Activated CD4-positive, alpha-beta T cell treated with anti-CD3 and anti-CD28 coated beads, Interleukin-2, amount 10 ng/mL, durations not matched to agents 7 days and 5 days (primary cell): ENCODE results near the gene ABR. TPM values are rescaled to one million over a fixed set of nuclear protein-coding genes. Genes with fewer than 3 reads are reported as not detected.

Source experiments
- CTCF ChIA-PET: fragments of 350-600 bp; sonication (Branson Sonifier 250); formaldehyde crosslinking; loops from one replicate; lab custom pipeline; 2021; ENCODE audit warnings: antibody characterized with exemption; lab: Charles Lee
- POLR2A ChIA-PET: fragments of 350-600 bp; sonication (Branson Sonifier 250); formaldehyde crosslinking; loops from one replicate; lab custom pipeline; 2021; ENCODE audit warnings: antibody characterized with exemption; lab: Charles Lee
- DNase-seq: peaks from one replicate; pipeline ENCODE4 v3.0.0-alpha.2; 2020
- H3K27ac Mint-ChIP-seq: one replicate; pipeline ENCODE4 v1.8.0; 2021; ENCODE audit warnings: mild to moderate bottlenecking, moderate library complexity, mixed read lengths
- H3K27me3 Mint-ChIP-seq: one replicate; pipeline ENCODE4 v1.8.0; 2021; ENCODE audit warnings: mixed read lengths
- H3K36me3 Mint-ChIP-seq: one replicate; pipeline ENCODE4 v1.8.0; 2021; ENCODE audit warnings: low read depth, mixed read lengths
- H3K4me1 Mint-ChIP-seq: one replicate; pipeline ENCODE4 v1.8.0; 2021; ENCODE audit warnings: mixed read lengths
- H3K4me3 Mint-ChIP-seq: one replicate; pipeline ENCODE4 v1.8.0; 2021; ENCODE audit warnings: mild to moderate bottlenecking, moderate library complexity, mixed read lengths
- H3K9me3 Mint-ChIP-seq: one replicate; pipeline ENCODE4 v1.8.0; 2021; ENCODE audit warnings: mixed read lengths
- total RNA-seq, 2 experiments: library from RNA; stranded (reverse); gene quantifications; one replicate each; pipeline ENCODE4 v1.2.3, GENCODE V29; 2021

The ABR gene
- total RNA-seq, 2 experiments from 2014 or later = 145 to 163 TPM

DNA sequence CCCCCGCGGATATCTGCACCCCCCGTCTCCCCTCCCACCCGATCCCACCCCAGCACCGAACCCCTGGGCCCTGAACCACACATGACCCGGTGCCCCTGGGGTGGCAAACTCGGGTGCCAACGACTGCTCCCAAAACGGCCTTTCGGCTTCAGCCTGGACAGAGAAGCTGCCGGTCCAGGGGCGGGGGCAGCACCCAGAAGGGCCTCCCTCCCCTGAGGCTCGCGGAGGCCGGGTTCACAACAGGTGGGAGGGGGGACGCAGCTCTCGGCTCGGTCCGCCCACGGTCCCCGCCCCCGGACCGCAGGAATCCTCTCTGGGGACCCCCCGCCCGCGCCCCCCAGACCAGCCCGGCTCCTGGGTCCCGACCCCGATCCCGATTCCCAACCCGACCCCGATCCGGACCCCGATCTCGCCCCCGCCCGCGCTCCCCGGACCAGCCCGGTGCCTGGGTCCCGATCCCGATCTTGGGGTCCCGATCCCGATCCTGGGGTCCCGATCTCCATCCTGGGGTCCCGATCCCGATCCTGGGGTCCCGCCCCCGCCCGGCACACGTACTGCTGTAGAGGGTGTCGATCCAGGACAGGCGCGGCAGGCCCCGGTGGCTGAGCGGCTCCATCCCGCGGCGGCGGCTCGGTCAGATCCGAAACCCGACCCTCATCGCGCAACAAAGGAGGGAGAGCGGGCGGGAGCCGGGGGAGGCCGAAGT lies 516 bp downstream of the ABR start:
- peak overlapping the region; percentile 66 for H3K4me3 Mint-ChIP-seq
- no peak overlapping the region for H3K27ac Mint-ChIP-seq
- no peak for DNase-seq
- H3K9me3 Mint-ChIP-seq = no peaks in the 10 kb centered on the region
- H3K27me3 Mint-ChIP-seq = peaks cover 30% of the 10 kb centered on the region
- H3K4me1 Mint-ChIP-seq = peaks cover 10% of the 10 kb centered on the region
- ChIA-PET CTCF (no interaction called here), POLR2A (no interaction called here)
- no peaks in the 10 kb centered on the region for H3K36me3 Mint-ChIP-seq

DNA sequence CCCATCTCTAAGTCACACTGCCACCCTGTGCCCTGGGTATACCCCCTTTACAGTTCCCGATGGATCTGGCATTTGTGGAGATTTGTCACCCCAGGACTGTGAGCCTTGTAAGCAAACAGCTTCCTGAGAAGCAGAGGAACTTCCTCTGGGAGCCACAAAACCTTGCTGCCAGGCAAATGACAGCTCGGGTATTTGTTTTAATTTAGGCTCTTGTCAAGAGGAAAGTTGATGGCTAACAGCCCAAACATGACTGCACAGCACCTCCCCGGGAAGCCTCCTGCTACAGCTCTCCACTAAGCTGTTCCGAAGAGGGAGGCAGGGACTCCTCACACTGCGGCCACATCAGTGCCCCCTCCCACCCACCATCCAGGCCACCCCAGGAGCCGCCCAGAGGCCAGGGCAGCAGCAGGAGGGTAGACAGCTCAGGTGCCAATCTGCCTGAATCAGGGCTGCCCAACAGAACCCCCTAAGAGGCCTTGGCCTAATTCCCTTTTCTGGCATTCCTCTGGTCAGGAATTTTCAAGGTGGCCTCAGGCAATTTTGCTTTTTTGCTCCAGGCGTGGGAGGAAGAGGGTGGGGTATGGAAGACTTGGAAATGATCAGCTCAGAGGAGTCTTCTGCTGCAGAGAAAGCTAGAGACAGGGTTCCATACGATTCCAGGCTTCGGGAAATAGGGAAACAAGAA lies 2.6 kb downstream of the ABR start:
- no peaks in the 10 kb centered on the region for H3K9me3 Mint-ChIP-seq
- peaks cover 29% of the 10 kb centered on the region for H3K27me3 Mint-ChIP-seq
- H3K4me1 Mint-ChIP-seq = peaks cover 6% of the 10 kb centered on the region
- ChIA-PET CTCF (interaction anchor here (0.5 to 1.4 kb wide), 3 partner anchors 10 to 125 kb away, joined by 3 to 4 read pairs (median 4); no protein-coding TSS in a partner anchor), POLR2A (no interaction called here)
- no peak for DNase-seq
- H3K36me3 Mint-ChIP-seq = no peaks in the 10 kb centered on the region
- no peak overlapping the region for H3K27ac Mint-ChIP-seq
- H3K4me3 Mint-ChIP-seq = no peak overlapping the region

- Mint-ChIP-seq H3K36me3 (no peaks in the 10 kb centered on the region), H3K27ac (no peak overlapping the region), H3K4me3 (no peak overlapping the region), H3K9me3 (no peaks in the 10 kb centered on the region), H3K4me1 (peaks cover 4% of the 10 kb centered on the region), H3K27me3 (peaks cover 19% of the 10 kb centered on the region)
- POLR2A ChIA-PET = no interaction called here
- CTCF ChIA-PET = interaction anchor here (1.4 kb wide), 1 partner anchor 13 kb away, joined by 3 read pairs; no protein-coding TSS in a partner anchor
- no peak for DNase-seq
Measured at GRCh38 chr17:1174263-1174880, 5.4 kb downstream of the ABR start.

DNA sequence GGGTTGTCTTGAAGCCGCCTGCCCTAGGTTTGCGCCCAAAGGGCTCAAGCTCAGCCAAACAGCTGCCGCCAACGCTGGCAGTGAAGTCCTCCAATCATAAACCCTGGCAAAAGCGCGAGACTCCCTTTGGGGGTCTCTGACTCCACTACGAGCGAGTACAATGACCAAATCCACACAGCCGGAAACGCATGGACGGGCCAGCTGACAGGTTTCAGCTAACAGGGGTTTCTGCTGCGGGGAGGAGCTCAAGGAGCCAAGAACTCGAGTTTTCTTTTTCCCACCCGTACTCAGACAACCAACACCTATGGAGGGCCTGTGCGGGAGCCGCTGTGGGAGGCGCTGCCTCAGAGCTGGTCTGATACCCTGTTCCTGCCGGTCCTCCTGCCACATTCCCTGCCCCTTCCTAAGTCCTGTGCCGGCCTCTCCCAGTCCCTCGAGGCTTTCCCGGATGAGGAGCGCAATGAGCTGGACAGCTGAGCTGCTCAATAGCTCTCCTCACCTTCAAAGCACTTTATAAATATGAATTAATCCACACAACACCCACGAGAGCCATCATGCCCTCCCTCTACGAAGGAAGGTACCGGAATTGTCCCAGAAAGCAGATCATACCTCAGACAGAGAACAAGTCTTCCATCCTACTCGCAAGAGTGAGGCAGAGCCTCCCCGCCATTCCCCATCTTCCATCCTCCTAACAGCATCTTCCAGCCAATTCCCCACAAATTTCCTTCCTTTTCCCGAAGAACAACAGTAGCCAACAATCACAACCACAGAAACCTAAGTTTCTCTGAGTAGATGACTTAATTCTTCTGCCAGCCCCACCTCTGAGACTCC lies 6.1 kb downstream of the ABR start:
- Mint-ChIP-seq H3K4me3 (no peak overlapping the region), H3K4me1 (peaks cover 2% of the 10 kb centered on the region), H3K36me3 (no peaks in the 10 kb centered on the region), H3K27me3 (peaks cover 16% of the 10 kb centered on the region), H3K9me3 (no peaks in the 10 kb centered on the region), H3K27ac (no peak overlapping the region)
- CTCF ChIA-PET = interaction anchor here (0.7 to 1.4 kb wide), 3 partner anchors 13 to 83 kb away, joined by 3 read pairs; no protein-coding TSS in a partner anchor
- no peak for DNase-seq
- POLR2A ChIA-PET = no interaction called here

GRCh38 chr17:1171953-1172352 lies 7.8 kb downstream of the ABR start:
- no peak for DNase-seq
- Mint-ChIP-seq H3K36me3 (no peaks in the 10 kb centered on the region), H3K27me3 (peaks cover 2% of the 10 kb centered on the region), H3K9me3 (no peaks in the 10 kb centered on the region), H3K4me3 (no peak overlapping the region), H3K4me1 (no peaks in the 10 kb centered on the region), H3K27ac (no peak overlapping the region)
- ChIA-PET POLR2A (no interaction called here), CTCF (interaction anchor here (1.2 to 1.3 kb wide), 2 partner anchors 25 to 49 kb away, joined by 3 read pairs; no protein-coding TSS in a partner anchor)

- Mint-ChIP-seq H3K4me1 (no peaks in the 10 kb centered on the region), H3K27me3 (no peaks in the 10 kb centered on the region), H3K36me3 (no peaks in the 10 kb centered on the region), H3K27ac (no peak overlapping the region), H3K4me3 (no peak overlapping the region), H3K9me3 (no peaks in the 10 kb centered on the region)
- no peak for DNase-seq
- ChIA-PET POLR2A (no interaction called here), CTCF (no interaction called here)
Measured at GRCh38 chr17:1170739-1171138, 9.0 kb downstream of the ABR start.

DNA sequence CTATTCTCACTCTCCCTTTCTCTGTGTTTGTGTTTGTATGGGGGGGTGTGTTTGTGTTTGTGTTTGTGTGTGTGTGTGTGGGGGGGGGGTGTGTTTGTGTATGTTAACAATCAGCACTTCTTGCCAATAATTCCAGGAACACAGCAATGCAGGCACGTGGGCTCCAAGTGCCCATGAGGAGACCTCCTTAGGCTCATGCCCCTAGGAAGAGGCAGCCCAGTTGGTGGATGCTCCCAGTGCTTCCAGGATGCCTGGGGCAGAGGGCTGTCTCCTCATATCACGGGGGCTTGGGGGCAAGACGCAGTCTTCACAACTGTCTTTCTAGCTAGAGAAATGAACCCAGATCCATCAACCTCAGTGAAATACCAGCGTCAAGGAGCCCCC lies 9.9 kb downstream of the ABR start:
- no peak for DNase-seq
- POLR2A ChIA-PET = no interaction called here
- no peaks in the 10 kb centered on the region for H3K27me3 Mint-ChIP-seq
- no peak overlapping the region for H3K4me3 Mint-ChIP-seq
- CTCF ChIA-PET = no interaction called here
- no peaks in the 10 kb centered on the region for H3K36me3 Mint-ChIP-seq
- H3K4me1 Mint-ChIP-seq = no peaks in the 10 kb centered on the region
- H3K9me3 Mint-ChIP-seq = no peaks in the 10 kb centered on the region
- H3K27ac Mint-ChIP-seq = no peak overlapping the region

DNA sequence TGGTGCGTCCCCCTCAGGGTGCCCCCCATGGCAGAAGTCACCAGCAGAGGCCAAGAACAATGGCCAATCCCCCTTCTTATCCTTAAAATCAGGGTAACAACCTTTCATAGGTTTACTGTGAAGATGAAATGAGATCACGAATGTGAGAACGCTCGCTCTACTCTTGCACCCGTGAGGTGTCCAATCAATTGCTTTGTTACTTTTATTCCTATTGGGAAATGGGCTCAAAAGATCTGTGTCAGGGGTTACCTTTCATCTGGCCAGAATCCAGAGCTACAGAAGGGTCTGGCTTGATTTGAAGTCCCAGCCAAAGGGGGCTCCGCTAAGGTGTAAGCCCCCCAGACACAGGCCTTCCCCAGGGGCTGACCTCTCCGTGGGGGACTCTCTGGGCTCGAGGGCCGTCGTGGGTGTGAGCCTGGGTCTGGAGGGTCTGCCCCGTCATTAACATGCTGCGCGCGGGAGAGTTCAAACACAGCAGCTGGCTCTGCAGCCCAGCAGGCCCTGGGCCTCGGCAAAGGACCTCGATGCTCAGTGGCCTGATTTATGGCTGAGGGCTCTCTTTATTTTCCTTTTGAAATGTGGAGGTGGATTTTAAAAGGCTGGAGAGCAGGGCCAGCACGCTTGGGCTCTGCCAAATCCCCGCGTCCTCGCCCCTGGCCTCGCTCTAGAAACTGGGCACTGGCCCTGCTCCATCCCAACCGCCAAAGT lies 10.4 kb downstream of the ABR start:
- Mint-ChIP-seq H3K4me3 (no peak overlapping the region), H3K27ac (no peak overlapping the region), H3K4me1 (no peaks in the 10 kb centered on the region), H3K9me3 (no peaks in the 10 kb centered on the region), H3K36me3 (no peaks in the 10 kb centered on the region), H3K27me3 (no peaks in the 10 kb centered on the region)
- no peak for DNase-seq
- POLR2A ChIA-PET = no interaction called here
- CTCF ChIA-PET = no interaction called here

DNA sequence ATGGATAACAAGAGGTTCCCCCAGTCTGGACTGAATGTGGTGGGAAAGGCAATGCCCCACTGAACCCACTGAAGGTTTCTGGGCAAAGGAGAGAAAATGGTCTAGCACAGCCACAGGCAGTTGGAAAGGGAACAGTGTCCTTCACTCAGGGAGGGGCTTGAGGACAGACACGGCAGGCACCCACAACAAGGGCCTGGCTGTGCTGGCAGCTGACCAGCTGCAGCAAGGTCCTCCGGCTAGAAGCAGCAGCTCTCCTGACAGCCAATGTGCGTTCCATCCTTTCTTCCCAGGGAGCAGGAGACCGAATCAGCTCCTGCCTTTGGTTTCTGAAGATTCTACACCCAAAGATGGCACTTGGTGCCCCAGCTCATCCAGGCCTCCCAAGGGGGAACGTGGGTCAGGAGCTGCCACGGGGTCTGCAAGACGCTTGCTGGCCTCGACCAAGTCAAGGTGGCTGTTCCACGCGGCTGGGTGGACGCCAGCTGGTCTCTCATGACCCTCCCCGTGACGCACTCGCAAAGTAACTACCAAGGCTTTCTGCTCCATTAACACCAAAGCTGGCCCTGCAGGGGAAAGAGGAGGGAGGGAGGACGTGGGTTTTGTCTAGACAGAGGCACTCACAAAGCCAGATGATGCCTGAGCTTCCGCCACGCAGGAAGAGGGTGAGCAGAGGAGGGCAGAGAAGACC lies 11.1 kb downstream of the ABR start:
- Mint-ChIP-seq H3K9me3 (no peaks in the 10 kb centered on the region), H3K4me1 (no peaks in the 10 kb centered on the region), H3K4me3 (no peak overlapping the region), H3K27ac (no peak overlapping the region), H3K27me3 (no peaks in the 10 kb centered on the region), H3K36me3 (no peaks in the 10 kb centered on the region)
- no peak for DNase-seq
- CTCF ChIA-PET = interaction anchor here (0.7 kb wide), 1 partner anchor 19 kb away, joined by 3 read pairs; no protein-coding TSS in a partner anchor
- POLR2A ChIA-PET = no interaction called here

DNA sequence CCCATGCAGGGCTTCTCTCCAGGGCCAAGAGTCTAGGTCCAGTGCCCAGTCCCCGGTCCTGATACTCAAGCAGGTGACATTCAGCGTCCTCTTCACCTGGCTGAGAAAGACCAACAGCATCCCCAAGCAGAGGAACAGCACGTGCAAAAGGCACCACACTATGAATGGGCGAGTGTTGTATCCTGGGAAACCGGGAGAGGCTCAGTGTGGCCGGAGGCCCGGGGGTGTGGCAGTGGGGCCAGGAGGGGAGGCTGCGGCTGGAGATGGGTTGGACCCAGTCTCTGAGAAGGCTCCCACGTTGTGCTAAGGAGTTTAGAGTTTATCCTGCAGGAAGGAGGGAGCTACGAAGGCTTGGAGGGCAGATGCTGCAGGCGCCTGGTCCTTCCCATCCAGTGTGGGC lies 13.5 kb downstream of the ABR start:
- no peaks in the 10 kb centered on the region for H3K27me3 Mint-ChIP-seq
- DNase-seq = no peak
- H3K9me3 Mint-ChIP-seq = no peaks in the 10 kb centered on the region
- H3K4me3 Mint-ChIP-seq = no peak overlapping the region
- no peaks in the 10 kb centered on the region for H3K4me1 Mint-ChIP-seq
- H3K36me3 Mint-ChIP-seq = no peaks in the 10 kb centered on the region
- CTCF ChIA-PET = interaction anchor here (0.7 to 1.3 kb wide), 2 partner anchors 17 to 40 kb away, joined by 3 to 4 read pairs; no protein-coding TSS in a partner anchor
- no peak overlapping the region for H3K27ac Mint-ChIP-seq
- POLR2A ChIA-PET = no interaction called here

DNA sequence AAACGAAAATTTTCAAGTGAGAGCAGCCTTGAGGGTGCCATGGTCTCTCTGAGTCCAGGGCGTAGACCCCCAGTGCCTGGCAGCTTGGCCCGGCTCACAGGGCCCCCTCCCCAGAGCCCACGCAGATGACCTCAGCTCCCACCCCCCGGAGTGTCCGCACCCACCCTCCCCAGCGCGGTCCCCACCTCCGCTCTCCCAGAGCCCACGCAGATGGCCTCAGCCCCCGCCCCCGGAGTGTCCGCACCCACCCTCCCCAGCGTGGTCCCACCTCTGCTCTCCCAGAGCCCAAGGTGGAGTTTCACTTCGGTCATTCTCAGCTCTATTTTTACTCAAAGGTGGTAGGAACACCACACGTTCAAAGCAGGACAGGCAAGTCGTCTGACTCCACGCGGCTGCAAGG lies 13.9 kb downstream of the ABR start:
- H3K27ac Mint-ChIP-seq = no peak overlapping the region
- ChIA-PET CTCF (interaction anchor here (1.3 to 1.8 kb wide), 2 partner anchors 17 to 21 kb away, joined by 4 read pairs; no protein-coding TSS in a partner anchor), POLR2A (no interaction called here)
- H3K9me3 Mint-ChIP-seq = no peaks in the 10 kb centered on the region
- DNase-seq = no peak
- no peaks in the 10 kb centered on the region for H3K36me3 Mint-ChIP-seq
- H3K4me3 Mint-ChIP-seq = no peak overlapping the region
- H3K27me3 Mint-ChIP-seq = no peaks in the 10 kb centered on the region
- no peaks in the 10 kb centered on the region for H3K4me1 Mint-ChIP-seq
